ENCODE data around the gene DPYSL4. TPM values are rescaled to one million over a fixed set of nuclear protein-coding genes. Genes with fewer than 3 reads are reported as not detected.
A peak's percentile ranks its signal among the peaks of the same experiment; 100 is the strongest.

Gene DPYSL4
- total and polyA plus RNA-seq, 2 of the 13 experiments (the other 11 are each of a cell fraction or from before 2014, with no cell fraction given), result 0.84 to 1.2 TPM

- TF ChIP-seq PRDM10 (CRISPR knock-in tag; IDR thresholded peaks at IDR 0.05; ENCODE audit: low read depth) (peak; percentile 64; the same call in 1 of the 2 replicates), ZSCAN25 (CRISPR knock-in tag; IDR thresholded peaks at IDR 0.05) (peak; percentile 97), NR2F2 (IDR thresholded peaks at IDR 0.05; ENCODE audit: borderline replicate concordance, low read depth) (peak; percentile 80), REPIN1 (CRISPR knock-in tag; IDR thresholded peaks at IDR 0.05; ENCODE audit: borderline replicate concordance, low read depth) (0 out of 2 replicates have a peak, but pooled peaks have one; percentile 16), HOXA3 (CRISPR knock-in tag; IDR thresholded peaks at IDR 0.05) (peak; percentile 71), HNRNPL (IDR thresholded peaks at IDR 0.05; ENCODE audit: low read depth, low read length) (peak; percentile 90; the same call in 1 of the 2 replicates), ZFP91 (CRISPR knock-in tag; IDR thresholded peaks at IDR 0.05; ENCODE audit: borderline replicate concordance) (peak; percentile 44; the same call in 1 of the 2 replicates), ARID5B (CRISPR knock-in tag; IDR thresholded peaks at IDR 0.05) (peak; percentile 64), ZNF549 (CRISPR knock-in tag; IDR thresholded peaks at IDR 0.05) (no peak), MAX (IDR thresholded peaks at IDR 0.05) (peak; percentile 41; the same call in 1 of the 2 replicates), HCFC1 (IDR thresholded peaks at IDR 0.05; ENCODE audit: low read depth, low read length) (no peak), ZNF3 (CRISPR knock-in tag; IDR thresholded peaks at IDR 0.05) (no peak), THAP9 (CRISPR knock-in tag; IDR thresholded peaks at IDR 0.05; ENCODE audit: borderline replicate concordance) (peak; percentile 35; the same call in 1 of the 2 replicates), FOXP1 (IDR thresholded peaks at IDR 0.05) (no peak), FOXP1 (CRISPR knock-in tag; IDR thresholded peaks at IDR 0.05) (peak; percentile 24; the same call in 1 of the 2 replicates), EP300 (IDR thresholded peaks at IDR 0.05; ENCODE audit: low read depth in 2 of 2, low read length in 2 of 2) (peak in 1 of 2 experiments; percentile 74; a peak in 2 of 4 replicates), EP300 (CRISPR knock-in tag; IDR thresholded peaks at IDR 0.05; ENCODE audit: borderline replicate concordance) (peak; percentile 32; the same call in 1 of the 2 replicates), ZFX (CRISPR knock-in tag; IDR thresholded peaks at IDR 0.05; ENCODE audit: low read depth) (peak; percentile 37; the same call in 1 of the 2 replicates)
These were observed 65.2 kb downstream of the DPYSL4 start (continued) for GRCh38 chr10:132251928-132252327.
